Osteoblast (primary cell): ENCODE measurements around the gene FDX2. TPM values are rescaled to one million over a fixed set of nuclear protein-coding genes. Genes with fewer than 3 reads are reported as not detected.

Experiments
- DNase-seq: peaks from one replicate; pipeline ENCODE4 v3.0.0; 2011; ENCODE audit warnings: low spot score, mixed read lengths; ENCODE audit not compliant: insufficient read length; ENCODE audit errors: missing footprints
- H2AFZ ChIP-seq: 2 replicates; pipeline ENCODE4 v1.6.0; 2011; ENCODE audit warnings: mild to moderate bottlenecking, low read length
- H3K27ac ChIP-seq: 2 replicates; pipeline ENCODE4 v1.5.1; 2011; ENCODE audit warnings: mild to moderate bottlenecking, low read depth, low read length, moderate library complexity
- H3K27me3 ChIP-seq: 2 replicates; pipeline ENCODE4 v1.6.0; 2012; ENCODE audit warnings: mild to moderate bottlenecking, control low read depth, inconsistent platforms, low read length, moderate library complexity; ENCODE audit not compliant: insufficient read depth
- H3K36me3 ChIP-seq: 2 replicates; pipeline ENCODE4 v1.5.1; 2011; ENCODE audit warnings: mild to moderate bottlenecking, low read length, control low read depth, moderate library complexity; ENCODE audit not compliant: insufficient read depth
- H3K4me1 ChIP-seq: 2 replicates; pipeline ENCODE4 v1.5.1; 2011; ENCODE audit warnings: mild to moderate bottlenecking, low read length, control low read depth, moderate library complexity; ENCODE audit not compliant: insufficient read depth
- H3K4me2 ChIP-seq: 2 replicates; pipeline ENCODE4 v1.6.0; 2011; ENCODE audit warnings: mild to moderate bottlenecking, low read length; ENCODE audit not compliant: insufficient read depth
- H3K4me3 ChIP-seq: fragments of 200-600 bp; sonication (generic); 3 replicates; pipeline ENCODE4 v1.5.1; 2012; ENCODE audit warnings: mild to moderate bottlenecking, low read length, inconsistent platforms; ENCODE audit not compliant: insufficient read depth
- H3K79me2 ChIP-seq: 2 replicates; pipeline ENCODE4 v1.6.0; 2012; ENCODE audit warnings: mild to moderate bottlenecking, low read length, control low read depth, inconsistent platforms; ENCODE audit not compliant: insufficient read depth
- H3K9me3 ChIP-seq: 2 replicates; pipeline ENCODE4 v1.5.1; 2011; ENCODE audit warnings: low read depth, low read length, control low read depth
- H4K20me1 ChIP-seq: 2 replicates; pipeline ENCODE4 v1.6.0; 2012; ENCODE audit warnings: mild to moderate bottlenecking, low read length, control low read depth; ENCODE audit not compliant: insufficient read depth
- total RNA-seq: library from RNA; depleted of rRNA; stranded (reverse); fragments of >200 nt; gene quantifications from 2 replicates; pipeline ENCODE4 v1.2.3, GENCODE V29; 2012
- TF ChIP-seq, protein P1 (sequence below): IDR thresholded peaks from 2 replicates; pipeline ENCODE4 v1.5.1; 2011; ENCODE audit warnings: mild to moderate bottlenecking, low read depth, low read length, moderate library complexity; ENCODE audit errors: extremely low read depth

The FDX2 gene
- total RNA-seq, 1 donor = 17.7 TPM

DNA sequence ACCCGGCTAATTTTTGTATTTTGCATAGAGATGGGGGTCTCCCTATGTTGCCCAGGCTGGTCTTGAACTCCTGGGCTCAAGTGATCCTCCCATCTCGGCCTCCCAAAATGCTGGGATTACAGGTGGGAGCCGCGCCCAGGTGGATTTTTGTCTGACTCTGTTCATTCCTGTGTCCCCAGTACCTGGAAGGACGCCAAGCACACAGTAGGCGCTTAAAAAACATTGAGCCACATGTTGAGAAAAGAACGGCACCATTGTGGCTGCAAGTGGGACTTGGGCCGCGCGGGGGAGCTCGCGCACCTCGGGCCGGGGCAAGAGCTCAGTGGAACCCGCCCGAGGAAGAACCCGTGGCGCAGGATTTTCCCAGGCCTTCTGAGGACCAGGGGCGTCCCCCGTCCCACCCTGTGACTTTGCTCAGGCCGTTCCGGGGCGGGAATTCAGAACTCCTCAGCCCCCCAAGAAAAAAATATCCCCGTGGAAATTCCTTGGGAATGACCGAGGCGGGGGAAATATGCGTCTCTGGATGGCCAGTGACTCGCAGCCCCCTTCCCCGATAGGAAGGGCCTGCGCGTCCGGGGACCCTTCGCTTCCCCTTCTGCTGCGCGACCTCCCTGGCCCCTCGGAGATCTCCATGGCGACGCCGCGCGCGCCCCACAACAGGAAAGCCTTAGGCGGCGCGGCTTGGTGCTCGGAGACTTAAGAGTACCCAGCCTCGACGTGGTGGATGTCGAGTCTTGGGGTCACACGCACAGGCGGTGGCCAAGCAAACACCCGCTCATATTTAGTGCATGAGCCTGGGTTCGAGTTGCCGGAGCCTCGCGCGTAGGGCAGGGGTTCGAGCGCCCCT is 46.3 kb downstream of the FDX2 start:
- peak overlapping the region; percentile 66 for H3K4me3 ChIP-seq
- H2AFZ ChIP-seq = peak overlapping the region; percentile 80
- DNase-seq = peak; percentile 96
- H4K20me1 ChIP-seq = no peaks in the 10 kb centered on the region
- peak overlapping the region; percentile 74 for H3K4me2 ChIP-seq
- TF ChIP-seq, protein P1, sequence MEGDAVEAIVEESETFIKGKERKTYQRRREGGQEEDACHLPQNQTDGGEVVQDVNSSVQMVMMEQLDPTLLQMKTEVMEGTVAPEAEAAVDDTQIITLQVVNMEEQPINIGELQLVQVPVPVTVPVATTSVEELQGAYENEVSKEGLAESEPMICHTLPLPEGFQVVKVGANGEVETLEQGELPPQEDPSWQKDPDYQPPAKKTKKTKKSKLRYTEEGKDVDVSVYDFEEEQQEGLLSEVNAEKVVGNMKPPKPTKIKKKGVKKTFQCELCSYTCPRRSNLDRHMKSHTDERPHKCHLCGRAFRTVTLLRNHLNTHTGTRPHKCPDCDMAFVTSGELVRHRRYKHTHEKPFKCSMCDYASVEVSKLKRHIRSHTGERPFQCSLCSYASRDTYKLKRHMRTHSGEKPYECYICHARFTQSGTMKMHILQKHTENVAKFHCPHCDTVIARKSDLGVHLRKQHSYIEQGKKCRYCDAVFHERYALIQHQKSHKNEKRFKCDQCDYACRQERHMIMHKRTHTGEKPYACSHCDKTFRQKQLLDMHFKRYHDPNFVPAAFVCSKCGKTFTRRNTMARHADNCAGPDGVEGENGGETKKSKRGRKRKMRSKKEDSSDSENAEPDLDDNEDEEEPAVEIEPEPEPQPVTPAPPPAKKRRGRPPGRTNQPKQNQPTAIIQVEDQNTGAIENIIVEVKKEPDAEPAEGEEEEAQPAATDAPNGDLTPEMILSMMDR = peak; percentile 87
- H3K79me2 ChIP-seq = no peaks in the 10 kb centered on the region
- H3K9me3 ChIP-seq = no peaks in the 10 kb centered on the region
- peaks cover 11% of the 10 kb centered on the region for H3K4me1 ChIP-seq
- no peaks in the 10 kb centered on the region for H3K27me3 ChIP-seq
- H3K27ac ChIP-seq = no peak overlapping the region
- H3K36me3 ChIP-seq = no peaks in the 10 kb centered on the region

DNA sequence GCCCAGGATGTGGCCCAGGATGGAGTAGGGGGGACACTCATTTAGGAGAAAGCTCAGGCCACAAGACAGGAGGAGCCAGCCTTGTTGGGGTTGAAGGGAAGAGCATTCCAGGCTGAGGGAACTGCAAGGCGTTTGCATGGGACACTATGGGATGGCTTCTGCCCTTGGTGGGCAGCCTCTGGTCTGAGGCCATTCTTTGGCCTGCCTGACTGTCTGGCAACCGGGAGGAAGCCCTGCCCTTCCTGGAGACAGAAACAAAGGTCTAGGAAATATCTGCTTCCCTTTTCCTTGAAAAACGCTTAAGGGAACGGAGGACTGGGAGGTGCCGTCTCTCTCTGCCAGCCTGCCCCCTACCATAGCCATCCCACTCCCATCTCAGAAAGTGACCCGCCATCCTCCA is 47.7 kb downstream of the FDX2 start:
- no peaks in the 10 kb centered on the region for H3K9me3 ChIP-seq
- TF ChIP-seq, protein P1 = no peak
- no peaks in the 10 kb centered on the region for H3K79me2 ChIP-seq
- no peaks in the 10 kb centered on the region for H3K27me3 ChIP-seq
- no peak overlapping the region for H3K4me3 ChIP-seq
- H3K4me2 ChIP-seq = no peak overlapping the region
- DNase-seq = no peak
- H2AFZ ChIP-seq = no peak overlapping the region
- H3K4me1 ChIP-seq = peaks cover 11% of the 10 kb centered on the region
- H3K36me3 ChIP-seq = no peaks in the 10 kb centered on the region
- no peaks in the 10 kb centered on the region for H4K20me1 ChIP-seq
- no peak overlapping the region for H3K27ac ChIP-seq

DNA sequence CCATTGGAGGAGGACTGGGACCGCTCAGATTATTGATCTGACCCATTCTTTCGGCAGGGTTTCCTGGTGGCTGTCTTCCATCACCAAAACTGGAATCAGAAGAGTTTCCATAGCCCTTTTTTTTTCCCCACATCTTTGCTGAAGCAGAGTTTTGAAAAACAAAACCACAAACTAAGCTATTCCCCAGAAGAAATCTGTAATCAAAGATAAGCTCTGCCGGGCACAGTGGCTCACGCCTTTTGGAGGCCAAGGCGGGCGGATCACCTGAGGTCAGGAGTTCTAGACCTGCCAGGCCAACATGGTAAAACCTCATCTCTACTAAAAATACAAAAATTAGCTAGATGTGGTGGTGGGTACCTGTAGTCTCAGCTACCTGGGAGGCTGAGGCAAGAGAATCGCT is 49.1 kb downstream of the FDX2 start:
- H3K9me3 ChIP-seq = no peaks in the 10 kb centered on the region
- peaks cover 11% of the 10 kb centered on the region for H3K4me1 ChIP-seq
- H3K4me2 ChIP-seq = no peak overlapping the region
- H3K4me3 ChIP-seq = no peak overlapping the region
- H2AFZ ChIP-seq = no peak overlapping the region
- no peak for DNase-seq
- no peaks in the 10 kb centered on the region for H3K79me2 ChIP-seq
- H3K27ac ChIP-seq = no peak overlapping the region
- TF ChIP-seq, protein P1 = no peak
- H3K36me3 ChIP-seq = no peaks in the 10 kb centered on the region
- no peaks in the 10 kb centered on the region for H3K27me3 ChIP-seq
- H4K20me1 ChIP-seq = no peaks in the 10 kb centered on the region

DNA sequence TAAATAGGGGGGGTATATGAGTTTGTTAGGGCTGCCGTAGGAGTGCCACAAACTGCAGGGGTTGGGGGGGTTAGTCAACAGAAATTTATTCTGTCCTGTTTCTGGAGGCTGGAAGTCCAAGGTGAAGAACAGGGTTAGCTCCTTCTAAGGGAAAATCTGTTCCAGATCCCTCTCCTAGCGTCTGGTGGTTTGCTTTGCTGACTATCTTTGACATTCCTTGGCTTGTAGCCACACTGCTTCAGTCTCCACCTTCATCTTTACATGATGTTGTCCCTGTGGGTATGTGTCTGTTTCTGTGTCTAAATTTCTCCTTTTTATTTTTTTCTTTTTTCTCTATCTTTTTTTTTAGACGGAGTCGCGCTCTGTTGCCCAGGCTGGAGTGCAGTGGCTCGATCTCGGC is 53.0 kb downstream of the FDX2 start:
- Histone ChIP-seq H3K4me2 (no peak overlapping the region), H3K36me3 (peaks cover 13% of the 10 kb centered on the region), H3K79me2 (no peaks in the 10 kb centered on the region), H3K4me1 (no peaks in the 10 kb centered on the region), H2AFZ (no peak overlapping the region), H3K27me3 (no peaks in the 10 kb centered on the region), H3K9me3 (no peaks in the 10 kb centered on the region), H4K20me1 (no peaks in the 10 kb centered on the region), H3K4me3 (no peak overlapping the region), H3K27ac (no peak overlapping the region)
- TF ChIP-seq, protein P1 = no peak
- peak; percentile 26 for DNase-seq
